ENCODE measurements around the gene INPP5E.

- TF ChIP-seq, protein P1, sequence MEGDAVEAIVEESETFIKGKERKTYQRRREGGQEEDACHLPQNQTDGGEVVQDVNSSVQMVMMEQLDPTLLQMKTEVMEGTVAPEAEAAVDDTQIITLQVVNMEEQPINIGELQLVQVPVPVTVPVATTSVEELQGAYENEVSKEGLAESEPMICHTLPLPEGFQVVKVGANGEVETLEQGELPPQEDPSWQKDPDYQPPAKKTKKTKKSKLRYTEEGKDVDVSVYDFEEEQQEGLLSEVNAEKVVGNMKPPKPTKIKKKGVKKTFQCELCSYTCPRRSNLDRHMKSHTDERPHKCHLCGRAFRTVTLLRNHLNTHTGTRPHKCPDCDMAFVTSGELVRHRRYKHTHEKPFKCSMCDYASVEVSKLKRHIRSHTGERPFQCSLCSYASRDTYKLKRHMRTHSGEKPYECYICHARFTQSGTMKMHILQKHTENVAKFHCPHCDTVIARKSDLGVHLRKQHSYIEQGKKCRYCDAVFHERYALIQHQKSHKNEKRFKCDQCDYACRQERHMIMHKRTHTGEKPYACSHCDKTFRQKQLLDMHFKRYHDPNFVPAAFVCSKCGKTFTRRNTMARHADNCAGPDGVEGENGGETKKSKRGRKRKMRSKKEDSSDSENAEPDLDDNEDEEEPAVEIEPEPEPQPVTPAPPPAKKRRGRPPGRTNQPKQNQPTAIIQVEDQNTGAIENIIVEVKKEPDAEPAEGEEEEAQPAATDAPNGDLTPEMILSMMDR (IDR thresholded peaks at IDR 0.05): no peak
- no peak for TF ChIP-seq EZH2 (IDR thresholded peaks at IDR 0.05; ENCODE audit: borderline replicate concordance, insufficient read depth, low read depth, low read length, poor library complexity, severe bottlenecking)
Measured at GRCh38 chr9:136436055-136436634, 3.5 kb downstream of the INPP5E start.
